SKM-1 treated with dmso at 0.1 percent for 144 hours (cell line): ENCODE measurements around the gene AHCTF1.

Source experiments
- DNase-seq: peaks from one replicate; lab custom pipeline; 2025; ENCODE audit not compliant: unreplicated experiment; lab: John Stamatoyannopoulos, UW

Gene AHCTF1

GRCh38 chr1:246798606-246799496 lies 132.9 kb downstream of the AHCTF1 start:
- DNase-seq: no peak

- no peak for DNase-seq
Observed at GRCh38 chr1:246798107-246798506, 133.6 kb downstream of the AHCTF1 start.

- no peak for DNase-seq
Observed at GRCh38 chr1:246797597-246797996, 134.2 kb downstream of the AHCTF1 start.

- no peak for DNase-seq
Observed at GRCh38 chr1:246797157-246797556, 134.6 kb downstream of the AHCTF1 start.

GRCh38 chr1:246795906-246796694 lies 135.6 kb downstream of the AHCTF1 start:
- DNase-seq: no peak

GRCh38 chr1:246794828-246795671 lies 136.7 kb downstream of the AHCTF1 start:
- DNase-seq: no peak

GRCh38 chr1:246794048-246794827 lies 137.5 kb downstream of the AHCTF1 start:
- no peak for DNase-seq

- no peak for DNase-seq
Observed at GRCh38 chr1:246793356-246793896, 138.3 kb downstream of the AHCTF1 start.

- no peak for DNase-seq
Observed at GRCh38 chr1:246792603-246793002, 139.1 kb downstream of the AHCTF1 start.

GRCh38 chr1:246791303-246791918 lies 140.3 kb downstream of the AHCTF1 start:
- DNase-seq: no peak

- DNase-seq: no peak
Observed at GRCh38 chr1:246790833-246791232, 140.9 kb downstream of the AHCTF1 start.

- no peak for DNase-seq
Observed at GRCh38 chr1:246790364-246790763, 141.4 kb downstream of the AHCTF1 start.

GRCh38 chr1:246789454-246790339 lies 142.1 kb downstream of the AHCTF1 start:
- no peak for DNase-seq
